Liver (tissue), 9 donors: ENCODE data around the gene FAM131C. TPM values are rescaled to one million over a fixed set of nuclear protein-coding genes. Genes with fewer than 3 reads are reported as not detected.
A peak's percentile ranks its signal among the peaks of the same experiment; 100 is the strongest.
"Not testable (repeated sequence)": the region's sequence is repeated elsewhere in the genome, so short reads cannot be mapped to it uniquely, and the experiment has no call there.

Source experiments
- DNase-seq: peaks from one replicate; pipeline ENCODE4 v3.0.0-alpha.2; 2017; ENCODE audit warnings: low spot score
- H3K27ac ChIP-seq, 2 donors: one replicate each; pipeline ENCODE4 v1.7.0; 2013; ENCODE audit warnings: inconsistent platforms in 2 of 2, low read length in 2 of 2, control low read depth in 1 of 2, low read depth in 1 of 2, mild to moderate bottlenecking in 1 of 2
- H3K27me3 ChIP-seq, 4 donors: one replicate each; pipeline versions ENCODE4 v1.6.1 to v1.7.0; 2013; ENCODE audit warnings: low read length in 3 of 4, inconsistent platforms in 1 of 4, mild to moderate bottlenecking in 1 of 4, moderate library complexity in 1 of 4; ENCODE audit not compliant: control insufficient read depth in 4 of 4, insufficient read depth in 4 of 4
- H3K36me3 ChIP-seq, 4 donors: one replicate each; pipeline versions ENCODE4 v1.6.1 to v1.7.0; 2013; ENCODE audit warnings: low read length in 3 of 4, mild to moderate bottlenecking in 3 of 4, low read depth in 1 of 4, moderate library complexity in 1 of 4; ENCODE audit not compliant: control insufficient read depth in 4 of 4, insufficient read depth in 3 of 4
- H3K4me1 ChIP-seq, 4 donors: one replicate each; pipeline versions ENCODE4 v1.6.1 to v1.7.0; 2013; ENCODE audit warnings: low read length in 3 of 4, mild to moderate bottlenecking in 3 of 4, moderate library complexity in 1 of 4; ENCODE audit not compliant: control insufficient read depth in 4 of 4, insufficient read depth in 4 of 4
- H3K4me3 ChIP-seq, 3 donors: one replicate each; pipeline versions ENCODE4 v1.6.1 to v1.7.0; 2013; ENCODE audit warnings: low read length in 3 of 3, control low read depth in 1 of 3, low read depth in 1 of 3, mild to moderate bottlenecking in 1 of 3
- H3K9ac ChIP-seq, 2 donors: one replicate each; pipeline ENCODE4 v1.7.0; 2013; ENCODE audit warnings: low read length in 2 of 2, mild to moderate bottlenecking in 2 of 2, moderate library complexity in 2 of 2, control low read depth in 1 of 2, low read depth in 1 of 2
- H3K9me3 ChIP-seq, 4 donors: one replicate each; pipeline versions ENCODE4 v1.6.1 to v1.7.0; 2013; ENCODE audit warnings: low read length in 3 of 4; ENCODE audit not compliant: control insufficient read depth in 4 of 4
- CTCF ChIP-seq: fragments of 150-350 bp; IDR thresholded peaks from 2 replicates; pipeline ENCODE4 v1.5.1; 2017; ENCODE audit warnings: improper control_type of control experiment, low read depth, low read length; ENCODE audit not compliant: missing input control
- EGR1 ChIP-seq, 2 donors: IDR thresholded peaks; 2 replicates each; pipeline ENCODE4 v1.6.1; 2016 to 2018; ENCODE audit warnings: antibody characterized with exemption in 2 of 2, low read depth in 2 of 2
- FOXA1 ChIP-seq: IDR thresholded peaks from 2 replicates; pipeline ENCODE4 v1.6.1; 2016; ENCODE audit warnings: antibody characterized with exemption
- FOXA2 ChIP-seq: IDR thresholded peaks from 2 replicates; pipeline ENCODE4 v1.6.1; 2016; ENCODE audit warnings: antibody characterized with exemption
- GABPA ChIP-seq, 2 donors: IDR thresholded peaks in 1 of 2; conservative IDR thresholded peaks in 1 of 2; 2 replicates each; pipeline ENCODE4 v1.6.1; 2016; ENCODE audit warnings: antibody characterized with exemption in 2 of 2, mild to moderate bottlenecking in 1 of 2, moderate library complexity in 1 of 2
- HNF4G ChIP-seq: IDR thresholded peaks from 2 replicates; pipeline ENCODE4 v1.6.1; 2016; ENCODE audit warnings: antibody characterized with exemption
- JUND ChIP-seq, 2 donors: IDR thresholded peaks; 2 replicates each; pipeline ENCODE4 v1.6.1; 2016; ENCODE audit warnings: antibody characterized with exemption in 2 of 2
- NR2F2 ChIP-seq: IDR thresholded peaks from 2 replicates; pipeline ENCODE4 v1.6.1; 2016; ENCODE audit warnings: antibody characterized with exemption
- RAD21 ChIP-seq, 2 donors: IDR thresholded peaks; 2 replicates each; pipeline ENCODE4 v1.6.1; 2016; ENCODE audit warnings: antibody characterized with exemption in 2 of 2, mild to moderate bottlenecking in 2 of 2
- REST ChIP-seq: IDR thresholded peaks from 2 replicates; pipeline ENCODE4 v1.6.1; 2016; ENCODE audit warnings: antibody characterized with exemption, mild to moderate bottlenecking
- RXRA ChIP-seq, 2 donors: IDR thresholded peaks; 2 replicates each; pipeline ENCODE4 v1.6.1; 2017 to 2018; ENCODE audit warnings: antibody characterized with exemption in 2 of 2, mild to moderate bottlenecking in 1 of 2
- SP1 ChIP-seq: IDR thresholded peaks from 2 replicates; pipeline ENCODE4 v1.6.1; 2018; ENCODE audit warnings: antibody characterized with exemption, mild to moderate bottlenecking
- YY1 ChIP-seq: IDR thresholded peaks from 2 replicates; pipeline ENCODE4 v1.6.1; 2016; ENCODE audit warnings: antibody characterized with exemption, mild to moderate bottlenecking
- WGBS: extraction: QIAGEN DNeasy Blood & Tissue Kit; methylation state at CpG from one replicate; pipeline ENCODE4 v1.1.7; 2013; 5-methylcytosine and 5-hydroxymethylcytosine counted together
- polyA plus RNA-seq, 2 donors: library from polyadenylated mRNA; stranded (reverse) in 1 of 2; unstranded in 1 of 2; fragments of 200-250 nt in 1 of 2; fragments of >200 nt in 1 of 2; fragmentation: Nextera tagmentation in 1 of 2; extraction: Ambion mirVana in 1 of 2; gene quantifications; one replicate each; pipeline versions ENCODE4 v1.2.1 to v1.2.3, GENCODE V29; 2013 to 2015
- total RNA-seq, 2 donors: library from RNA; depleted of rRNA; stranded (reverse); fragments of >200 nt; gene quantifications; one replicate each; pipeline ENCODE4 v1.2.3, GENCODE V29; 2014
- donor health status: healthy.
- donor health status: healthy.
- donor health status: healthy.
- donor health status: healthy.
- donor health status: healthy.

FAM131C gene
- total and polyA plus RNA-seq, 4 donors = 0.05 to 0.92 TPM; not detected in 2

- H3K4me3 ChIP-seq = no peak overlapping the region
- WGBS = 79% methylated on average over 4 of the region's 4 CpGs
Measured at GRCh38 chr1:16038620-16038912, 34.9 kb downstream of the FAM131C start.

GRCh38 chr1:16036461-16036860 lies 37.0 kb downstream of the FAM131C start:
- H3K9ac ChIP-seq, H3K9me3 ChIP-seq: not testable (repeated sequence)
- 91% methylated on average over 10 of the region's 11 CpGs for WGBS

More at GRCh38 chr1:16038620-16038912, 34.9 kb downstream of the FAM131C start:
- Histone ChIP-seq H3K27ac (no peak overlapping the region), H3K36me3 (no peaks in the 10 kb centered on the region), H3K9me3 (no peaks in the 10 kb centered on the region), H3K27me3 (no peaks in the 10 kb centered on the region), H3K4me1 (no peaks in the 10 kb centered on the region), H3K9ac (no peak overlapping the region)
- DNase-seq = no peak
- no peak for TF ChIP-seq SP1
- no peak for TF ChIP-seq FOXA2
- TF ChIP-seq RAD21 (IDR thresholded peaks at IDR 0.05) = no peak
- no peak for TF ChIP-seq REST
- TF ChIP-seq JUND (IDR thresholded peaks at IDR 0.05) = no peak
- no peak for TF ChIP-seq EGR1 (IDR thresholded peaks at IDR 0.05; ENCODE audit: low read depth in 2 of 2)
- no peak for TF ChIP-seq GABPA (IDR thresholded peaks at IDR 0.05 in 1 of 2, conservative IDR thresholded peaks at IDR 0.05 in 1 of 2)
- TF ChIP-seq YY1 = no peak
- TF ChIP-seq HNF4G = no peak

GRCh38 chr1:16033103-16033632 lies 40.3 kb downstream of the FAM131C start:
- not testable (repeated sequence) for H3K9ac ChIP-seq, H3K4me3 ChIP-seq, DNase-seq, H3K27me3 ChIP-seq, H3K36me3 ChIP-seq, H3K4me1 ChIP-seq, H3K27ac ChIP-seq, H3K9me3 ChIP-seq
- WGBS = 60% methylated on average over 7 of the region's 7 CpGs

More at GRCh38 chr1:16036461-16036860, 37.0 kb downstream of the FAM131C start:
- H3K4me1 ChIP-seq, H3K36me3 ChIP-seq, H3K27ac ChIP-seq, DNase-seq, H3K27me3 ChIP-seq, H3K4me3 ChIP-seq: not testable (repeated sequence)

GRCh38 chr1:16032388-16033102 lies 40.9 kb downstream of the FAM131C start:
- H3K9ac ChIP-seq = no peak overlapping the region
- TF ChIP-seq RXRA (IDR thresholded peaks at IDR 0.05) (no peak), SP1 (peak; percentile 33), EGR1 (IDR thresholded peaks at IDR 0.05; ENCODE audit: low read depth in 2 of 2) (no peak), FOXA1 (no peak), JUND (IDR thresholded peaks at IDR 0.05) (no peak), CTCF (peak; percentile 98), GABPA (IDR thresholded peaks at IDR 0.05 in 1 of 2, conservative IDR thresholded peaks at IDR 0.05 in 1 of 2) (no peak), NR2F2 (no peak), REST (no peak)

More at GRCh38 chr1:16032388-16033102, 40.9 kb downstream of the FAM131C start:
- Histone ChIP-seq H3K27ac (no peak overlapping the region), H3K4me3 (no peak overlapping the region), H3K36me3 (no peaks in the 10 kb centered on the region), H3K9me3 (no peaks in the 10 kb centered on the region), H3K27me3 (peaks cover 0 to 2% (median 0%) of the 10 kb centered on the region in 4 donors), H3K4me1 (no peaks in the 10 kb centered on the region)
- WGBS = 55% methylated on average over 18 of the region's 18 CpGs
- peak; percentile 78 for DNase-seq
